ENCODE results near the gene IDE. TPM values are rescaled to one million over a fixed set of nuclear protein-coding genes. Genes with fewer than 3 reads are reported as not detected.

The IDE gene
- total and polyA plus RNA-seq, 2 of the 13 experiments (the other 11 are each of a cell fraction or from before 2014, with no cell fraction given) = 16.1 to 52.1 TPM

DNA sequence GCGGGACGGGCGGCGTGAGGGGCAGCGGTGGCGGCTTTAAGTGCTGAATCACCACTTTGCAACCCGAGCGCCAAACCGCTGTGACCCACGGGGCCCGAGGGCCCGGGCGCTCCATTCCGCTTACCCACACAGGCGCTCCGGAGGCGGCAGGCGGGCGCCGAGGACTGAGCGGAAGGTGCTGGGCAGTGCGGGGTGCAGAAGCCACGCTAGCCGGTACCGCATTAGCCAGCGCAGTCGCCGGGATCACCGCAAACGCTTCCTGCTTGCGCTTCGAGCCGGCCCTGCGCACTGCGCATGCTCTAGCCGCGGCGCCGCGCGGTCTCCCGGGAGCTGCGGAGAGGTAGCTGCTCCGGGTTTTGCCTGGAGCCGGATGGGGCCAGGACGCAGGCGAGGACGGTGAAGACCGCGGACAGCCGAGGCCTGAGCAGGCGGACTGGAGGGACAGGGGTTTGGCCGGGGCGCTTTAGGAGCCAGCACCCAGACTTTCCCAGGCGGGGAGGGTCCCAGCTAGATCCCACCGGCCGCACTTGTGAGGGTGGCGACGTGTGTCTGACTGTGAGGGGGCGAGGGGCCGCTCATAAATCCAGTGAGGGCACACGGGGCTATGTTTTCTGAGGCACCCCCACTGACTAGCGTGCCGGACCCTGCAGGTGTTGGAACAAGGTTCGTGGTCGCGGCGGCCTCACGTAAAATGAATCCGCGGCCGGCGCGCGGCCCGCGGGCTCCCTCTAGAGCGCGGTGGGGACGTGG lies at the start of gene IDE (continued):
- TF ChIP-seq ZNF549 (CRISPR knock-in tag; IDR thresholded peaks at IDR 0.05) (no peak), MAFG (CRISPR knock-in tag; IDR thresholded peaks at IDR 0.05) (peak; percentile 86), PHF21A (CRISPR knock-in tag; IDR thresholded peaks at IDR 0.05) (peak; percentile 87), ZNF781 (CRISPR knock-in tag; IDR thresholded peaks at IDR 0.05; ENCODE audit: borderline replicate concordance, not compliant biosample characterization) (no peak), SIN3A (IDR thresholded peaks at IDR 0.05; ENCODE audit: borderline replicate concordance, low read depth, low read length) (peak; percentile 84; the same call in 1 of the 2 replicates), RCOR2 (CRISPR knock-in tag; IDR thresholded peaks at IDR 0.05) (0 out of 2 replicates have a peak, but pooled peaks have one; percentile 44), SIX4 (CRISPR knock-in tag; IDR thresholded peaks at IDR 0.05) (peak; percentile 27; the same call in 1 of the 2 replicates), HOXD1 (CRISPR knock-in tag; IDR thresholded peaks at IDR 0.05) (peak; percentile 47), MAFK (conservative IDR thresholded peaks at IDR 0.05 in 1 of 2, IDR thresholded peaks at IDR 0.05 in 1 of 2; ENCODE audit: low read length in 2 of 2) (peak; percentile 79 to 88), NR3C1 (CRISPR knock-in tag; IDR thresholded peaks at IDR 0.05) (no peak), NFIC (IDR thresholded peaks at IDR 0.05; ENCODE audit: low read length) (no peak), EP300 (IDR thresholded peaks at IDR 0.05; ENCODE audit: low read depth in 2 of 2, low read length in 2 of 2) (no peak), EP300 (CRISPR knock-in tag; IDR thresholded peaks at IDR 0.05; ENCODE audit: borderline replicate concordance) (peak; percentile 12; the same call in 1 of the 2 replicates), ZFYVE20 (CRISPR knock-in tag; IDR thresholded peaks at IDR 0.05; ENCODE audit: borderline replicate concordance, low read depth) (peak; percentile 6; the same call in 1 of the 2 replicates), ZFX (CRISPR knock-in tag; IDR thresholded peaks at IDR 0.05; ENCODE audit: low read depth) (peak; percentile 92), ZNF790 (CRISPR knock-in tag; IDR thresholded peaks at IDR 0.05; ENCODE audit: borderline replicate concordance) (peak; percentile 84), IRX3 (CRISPR knock-in tag; IDR thresholded peaks at IDR 0.05; ENCODE audit: borderline replicate concordance, low read depth) (0 out of 2 replicates have a peak, but pooled peaks have one; percentile 16), ZNF780A (CRISPR knock-in tag; IDR thresholded peaks at IDR 0.05) (peak; percentile 69; the same call in 1 of the 2 replicates), LCORL (IDR thresholded peaks at IDR 0.05) (no peak), LCORL (CRISPR knock-in tag; IDR thresholded peaks at IDR 0.05) (peak; percentile 43; the same call in 1 of the 2 replicates)
- TF ChIP-seq, protein P1, sequence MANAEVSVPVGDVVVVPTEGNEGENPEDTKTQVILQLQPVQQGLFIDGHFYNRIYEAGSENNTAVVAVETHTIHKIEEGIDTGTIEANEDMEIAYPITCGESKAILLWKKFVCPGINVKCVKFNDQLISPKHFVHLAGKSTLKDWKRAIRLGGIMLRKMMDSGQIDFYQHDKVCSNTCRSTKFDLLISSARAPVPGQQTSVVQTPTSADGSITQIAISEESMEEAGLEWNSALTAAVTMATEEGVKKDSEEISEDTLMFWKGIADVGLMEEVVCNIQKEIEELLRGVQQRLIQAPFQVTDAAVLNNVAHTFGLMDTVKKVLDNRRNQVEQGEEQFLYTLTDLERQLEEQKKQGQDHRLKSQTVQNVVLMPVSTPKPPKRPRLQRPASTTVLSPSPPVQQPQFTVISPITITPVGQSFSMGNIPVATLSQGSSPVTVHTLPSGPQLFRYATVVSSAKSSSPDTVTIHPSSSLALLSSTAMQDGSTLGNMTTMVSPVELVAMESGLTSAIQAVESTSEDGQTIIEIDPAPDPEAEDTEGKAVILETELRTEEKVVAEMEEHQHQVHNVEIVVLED (CRISPR knock-in tag; IDR thresholded peaks at IDR 0.05; ENCODE audit: borderline replicate concordance) = peak; percentile 79
- TF ChIP-seq, protein P2, sequence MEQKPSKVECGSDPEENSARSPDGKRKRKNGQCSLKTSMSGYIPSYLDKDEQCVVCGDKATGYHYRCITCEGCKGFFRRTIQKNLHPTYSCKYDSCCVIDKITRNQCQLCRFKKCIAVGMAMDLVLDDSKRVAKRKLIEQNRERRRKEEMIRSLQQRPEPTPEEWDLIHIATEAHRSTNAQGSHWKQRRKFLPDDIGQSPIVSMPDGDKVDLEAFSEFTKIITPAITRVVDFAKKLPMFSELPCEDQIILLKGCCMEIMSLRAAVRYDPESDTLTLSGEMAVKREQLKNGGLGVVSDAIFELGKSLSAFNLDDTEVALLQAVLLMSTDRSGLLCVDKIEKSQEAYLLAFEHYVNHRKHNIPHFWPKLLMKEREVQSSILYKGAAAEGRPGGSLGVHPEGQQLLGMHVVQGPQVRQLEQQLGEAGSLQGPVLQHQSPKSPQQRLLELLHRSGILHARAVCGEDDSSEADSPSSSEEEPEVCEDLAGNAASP (CRISPR knock-in tag; IDR thresholded peaks at IDR 0.05; ENCODE audit: borderline replicate concordance) = peak; percentile 20; the same call in 1 of the 2 replicates
- TF ChIP-seq, protein P3, sequence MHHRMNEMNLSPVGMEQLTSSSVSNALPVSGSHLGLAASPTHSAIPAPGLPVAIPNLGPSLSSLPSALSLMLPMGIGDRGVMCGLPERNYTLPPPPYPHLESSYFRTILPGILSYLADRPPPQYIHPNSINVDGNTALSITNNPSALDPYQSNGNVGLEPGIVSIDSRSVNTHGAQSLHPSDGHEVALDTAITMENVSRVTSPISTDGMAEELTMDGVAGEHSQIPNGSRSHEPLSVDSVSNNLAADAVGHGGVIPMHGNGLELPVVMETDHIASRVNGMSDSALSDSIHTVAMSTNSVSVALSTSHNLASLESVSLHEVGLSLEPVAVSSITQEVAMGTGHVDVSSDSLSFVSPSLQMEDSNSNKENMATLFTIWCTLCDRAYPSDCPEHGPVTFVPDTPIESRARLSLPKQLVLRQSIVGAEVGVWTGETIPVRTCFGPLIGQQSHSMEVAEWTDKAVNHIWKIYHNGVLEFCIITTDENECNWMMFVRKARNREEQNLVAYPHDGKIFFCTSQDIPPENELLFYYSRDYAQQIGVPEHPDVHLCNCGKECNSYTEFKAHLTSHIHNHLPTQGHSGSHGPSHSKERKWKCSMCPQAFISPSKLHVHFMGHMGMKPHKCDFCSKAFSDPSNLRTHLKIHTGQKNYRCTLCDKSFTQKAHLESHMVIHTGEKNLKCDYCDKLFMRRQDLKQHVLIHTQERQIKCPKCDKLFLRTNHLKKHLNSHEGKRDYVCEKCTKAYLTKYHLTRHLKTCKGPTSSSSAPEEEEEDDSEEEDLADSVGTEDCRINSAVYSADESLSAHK (CRISPR knock-in tag; IDR thresholded peaks at IDR 0.05; ENCODE audit: borderline replicate concordance) = no peak

All from HepG2 (cell line).